Stimulated activated CD4-positive, alpha-beta T cell treated with anti-CD3 and anti-CD28 coated beads, Interleukin-15, amount 100 ng/mL, for 48 hours (primary cell): ENCODE measurements around the gene APOBEC3H.
"Not testable (repeated sequence)": the region's sequence is repeated elsewhere in the genome, so short reads cannot be mapped to it uniquely, and the experiment has no call there.

Experiments used
- DNase-seq, 2 donors: peaks; one replicate each; pipeline ENCODE4 v3.0.0-alpha.2; 2020; ENCODE audit warnings: low read depth in 2 of 2

APOBEC3H gene

DNA sequence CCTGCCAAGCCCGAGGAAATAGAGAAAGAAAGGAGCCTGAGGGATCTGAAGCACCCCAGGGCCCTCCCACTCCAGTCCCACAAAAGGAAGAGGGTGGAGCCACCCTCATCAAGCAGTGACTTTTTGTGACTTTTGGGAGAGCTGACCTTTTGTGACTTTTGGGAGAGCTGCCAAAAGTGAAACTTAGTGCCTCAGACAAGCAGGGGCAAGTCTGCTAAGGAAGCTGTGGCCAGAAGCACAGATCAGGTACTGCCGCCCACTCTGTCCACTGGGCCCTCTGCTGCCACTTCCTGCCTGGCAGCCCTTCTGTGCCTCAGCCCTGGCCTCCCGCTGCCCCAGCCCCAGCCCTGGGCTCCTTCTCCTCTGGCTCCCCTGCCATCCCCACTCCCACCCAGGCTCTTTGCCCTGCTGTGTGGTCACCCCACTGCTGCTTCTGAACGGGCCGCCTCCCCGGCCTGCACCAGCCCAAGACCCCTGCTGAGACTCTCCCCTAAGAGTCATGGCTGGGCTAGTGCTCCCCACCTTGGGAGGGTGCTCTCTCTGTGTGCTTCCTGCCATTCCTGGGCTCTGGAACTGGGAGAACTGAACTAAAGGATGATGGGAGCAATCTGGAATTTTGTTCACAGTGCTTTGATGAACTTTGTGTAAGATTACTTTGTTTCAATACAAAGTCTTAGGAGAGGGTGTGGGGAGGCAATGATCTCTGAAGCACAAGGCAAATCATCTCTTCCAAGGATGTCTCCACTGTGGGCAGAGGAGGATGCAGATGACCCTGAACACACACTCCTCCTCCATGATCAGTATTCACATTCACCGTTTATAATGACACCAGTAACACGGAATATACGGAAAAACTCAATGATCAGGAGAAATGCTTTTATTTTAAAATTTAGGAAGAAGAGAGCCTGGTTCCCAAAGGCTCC is at the start of gene APOBEC3H:
Gene APOBEC3H (plus strand): TSS at position 147 of the 923 bp plus-strand sequence. CDS start 3,035 bp downstream, outside the sequence.
- no peak for DNase-seq

DNA sequence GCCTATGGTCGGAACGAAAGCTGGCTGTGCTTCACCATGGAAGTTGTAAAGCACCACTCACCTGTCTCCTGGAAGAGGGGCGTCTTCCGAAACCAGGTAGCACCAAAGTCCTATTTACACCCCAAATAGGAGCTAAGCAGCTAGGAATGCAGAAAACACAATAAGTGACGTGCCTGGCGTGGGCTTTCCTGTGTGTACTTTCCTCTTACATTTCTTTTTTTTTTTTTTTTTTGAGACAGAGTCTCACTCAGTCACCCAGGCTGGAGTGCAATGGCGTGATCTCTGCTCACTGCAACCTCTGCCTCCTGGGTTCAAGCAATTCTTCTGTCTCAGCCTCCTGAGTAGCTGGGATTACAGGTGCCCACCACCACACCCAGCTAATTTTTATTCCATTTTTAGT is 47.6 kb upstream of the APOBEC3H start:
- DNase-seq, result not testable (repeated sequence)

GRCh38 chr22:39051844-39052495 is 45.1 kb upstream of the APOBEC3H start:
- DNase-seq, result not testable (repeated sequence)

DNA sequence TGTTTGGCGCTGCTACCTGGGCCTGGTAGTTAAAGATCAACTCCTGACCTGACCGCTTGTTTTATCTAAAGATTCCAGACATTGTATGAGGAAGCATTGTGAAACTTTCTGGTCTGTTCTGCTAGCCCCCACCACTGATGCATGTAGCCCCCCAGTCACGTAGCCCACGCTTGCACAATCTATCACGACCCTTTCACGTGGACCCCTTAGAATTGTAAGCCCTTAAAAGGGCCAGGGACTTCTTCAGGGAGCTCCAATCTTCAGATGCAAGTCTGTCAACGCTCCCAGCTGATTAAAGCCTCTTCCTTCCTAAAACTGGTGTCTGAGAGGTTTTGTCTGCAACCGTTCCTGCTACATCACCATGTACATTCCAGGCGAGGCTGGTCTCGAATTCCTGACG is 41.4 kb upstream of the APOBEC3H start:
- DNase-seq, result no peak

DNA sequence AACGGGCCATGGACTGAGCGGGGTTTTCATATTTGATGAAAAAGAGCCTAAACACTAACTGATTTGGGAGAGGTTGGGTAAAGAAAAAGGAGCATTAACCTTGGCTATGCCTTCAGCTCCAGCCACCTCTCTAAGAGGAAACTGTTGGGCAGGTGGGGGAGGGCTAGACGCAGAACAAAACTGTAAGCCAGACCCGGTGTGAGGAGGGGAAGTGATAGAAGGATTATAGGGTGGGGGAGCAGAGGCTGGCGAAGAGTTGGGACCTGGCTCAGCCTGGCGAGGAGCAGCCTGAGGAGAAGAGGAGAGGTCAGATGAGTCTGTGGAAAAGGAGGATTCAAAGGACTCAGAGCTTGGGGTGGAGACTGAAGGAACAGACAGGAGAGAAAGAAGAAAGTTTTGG is 35.8 kb upstream of the APOBEC3H start:
- DNase-seq, result not testable (repeated sequence)

DNA sequence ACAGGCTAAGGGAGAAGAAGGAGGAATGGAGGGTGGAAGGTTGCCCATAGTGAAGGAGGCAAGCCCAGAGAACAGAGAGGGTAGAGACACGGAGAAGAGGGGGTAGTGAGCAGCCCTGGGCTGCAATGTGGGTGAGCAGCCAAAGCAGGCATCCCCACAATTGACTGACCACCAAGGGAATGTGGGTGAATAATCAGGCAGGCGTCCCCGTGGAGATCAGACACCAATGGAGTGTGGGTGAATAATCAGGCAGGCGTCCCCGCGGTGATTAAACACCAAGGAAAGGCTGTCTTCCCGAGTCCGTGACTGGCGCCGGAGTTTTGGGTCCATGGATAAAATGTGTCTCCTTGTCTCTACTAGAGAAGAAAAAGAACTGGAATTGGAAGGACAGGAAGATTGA is 35.1 kb upstream of the APOBEC3H start:
- DNase-seq, result not testable (repeated sequence)

GRCh38 chr22:39063904-39064303 is 33.1 kb upstream of the APOBEC3H start:
- DNase-seq, result not testable (repeated sequence)

DNA sequence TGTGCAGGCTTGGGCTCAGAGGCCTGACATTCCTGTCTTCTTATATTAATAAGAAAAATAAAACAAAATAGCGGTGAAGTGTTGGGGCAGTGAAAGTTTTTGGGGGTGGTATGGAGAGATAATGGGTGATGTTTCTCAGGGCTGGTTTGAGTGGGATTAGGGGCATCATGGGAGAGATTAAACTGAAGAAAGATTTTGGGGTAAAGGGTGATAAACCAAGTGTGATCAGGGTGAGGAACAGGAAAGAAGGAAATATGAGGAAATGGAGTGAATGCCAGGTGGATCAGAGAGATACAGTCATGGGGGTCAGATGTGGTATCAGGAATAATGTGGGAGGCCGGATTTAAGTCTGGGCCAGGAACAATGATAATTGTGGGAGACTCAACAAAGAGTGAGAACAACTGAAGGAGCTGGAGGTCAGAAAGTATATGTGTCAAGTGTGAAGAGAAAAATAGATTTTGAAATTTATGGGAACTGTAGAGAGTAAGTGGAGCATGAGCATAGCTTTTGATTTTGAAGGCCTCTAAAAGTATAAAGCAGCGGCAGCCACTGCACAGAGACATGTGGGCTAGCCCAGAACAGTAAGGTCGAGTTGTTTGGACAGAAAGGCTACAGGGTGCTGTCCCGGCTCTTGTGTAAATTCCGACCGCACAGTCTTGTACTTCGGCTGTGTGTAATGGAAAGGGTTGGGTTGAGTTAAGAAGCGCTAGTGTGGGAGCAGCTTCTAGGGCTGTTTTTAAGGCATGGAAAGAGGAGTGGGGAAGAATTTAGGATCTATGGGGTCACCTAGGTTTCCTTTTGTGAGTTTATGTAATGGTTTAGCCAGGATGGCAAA is 30.4 kb upstream of the APOBEC3H start:
- DNase-seq, result not testable (repeated sequence)

GRCh38 chr22:39068033-39068785 is 28.8 kb upstream of the APOBEC3H start:
- DNase-seq, result no peak

DNA sequence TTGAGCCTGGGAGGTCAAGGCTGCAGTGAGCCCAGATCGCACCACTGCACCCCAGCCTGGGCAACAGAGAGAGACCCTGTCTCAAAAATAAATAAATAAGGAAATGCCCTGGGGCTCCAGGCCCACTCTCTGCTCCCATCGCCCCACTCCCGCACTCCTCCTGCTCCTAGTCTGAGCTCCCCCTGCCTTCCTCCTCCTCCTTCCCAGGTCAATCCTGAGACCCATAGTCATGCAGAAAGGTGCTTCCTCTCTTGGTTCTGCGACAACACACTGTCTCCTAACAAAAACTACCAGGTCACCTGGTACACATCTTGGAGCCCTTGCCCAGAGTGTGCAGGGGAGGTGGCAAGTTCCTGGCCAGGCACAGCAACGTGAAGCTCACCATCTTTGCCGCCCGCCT is 26.9 kb upstream of the APOBEC3H start:
- no peak for DNase-seq

- not testable (repeated sequence) for DNase-seq
Measured at GRCh38 chr22:39072581-39072981, 24.5 kb upstream of the APOBEC3H start.

- DNase-seq, result no peak
Measured at GRCh38 chr22:39073981-39074380, 23.1 kb upstream of the APOBEC3H start.

GRCh38 chr22:39076155-39077025 is 20.7 kb upstream of the APOBEC3H start:
- not testable (repeated sequence) for DNase-seq

DNA sequence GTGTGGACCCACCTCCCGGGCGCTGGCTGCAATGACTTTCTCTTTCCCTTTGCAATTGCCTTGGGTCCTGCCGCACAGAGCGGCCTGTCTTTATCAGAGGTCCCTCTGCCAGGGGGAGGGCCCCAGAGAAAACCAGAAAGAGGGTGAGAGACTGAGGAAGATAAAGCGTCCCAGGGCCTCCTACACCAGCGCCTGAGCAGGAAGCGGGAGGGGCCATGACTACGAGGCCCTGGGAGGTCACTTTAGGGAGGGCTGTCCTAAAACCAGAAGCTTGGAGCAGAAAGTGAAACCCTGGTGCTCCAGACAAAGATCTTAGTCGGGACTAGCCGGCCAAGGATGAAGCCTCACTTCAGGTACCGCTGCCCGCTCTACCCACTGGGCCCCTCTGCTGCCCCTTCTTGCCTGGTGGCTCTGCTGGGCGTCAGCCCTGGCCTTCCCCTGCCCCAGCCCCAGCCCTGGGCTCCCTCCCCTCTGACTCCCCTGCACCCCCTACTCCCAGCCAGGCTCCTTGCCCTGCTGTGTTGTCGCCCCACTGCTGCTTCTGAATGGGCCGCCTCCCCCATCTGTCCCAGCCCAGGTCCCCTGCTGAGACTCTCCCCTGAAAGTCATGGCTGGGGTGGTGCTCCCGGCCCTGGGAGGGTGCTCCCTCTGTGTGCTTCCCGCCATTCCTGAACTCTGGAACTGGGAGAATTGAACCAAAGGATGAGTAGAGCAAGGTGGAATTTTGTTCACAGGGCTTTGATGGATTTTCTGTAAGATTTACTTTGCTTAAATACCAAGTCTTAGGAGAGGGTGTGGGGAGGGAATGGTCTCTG is 19.8 kb upstream of the APOBEC3H start, which contains the start of gene APOBEC3G:
Gene APOBEC3G (plus strand): TSS at position 250 of the 815 bp plus-strand sequence. CDS start 87 bp downstream, at position 337.
- DNase-seq, result not testable (repeated sequence)

- not testable (repeated sequence) for DNase-seq
Measured at GRCh38 chr22:39077912-39078311, 19.1 kb upstream of the APOBEC3H start.

- no peak for DNase-seq
Measured at GRCh38 chr22:39078329-39078728, 18.7 kb upstream of the APOBEC3H start.

DNA sequence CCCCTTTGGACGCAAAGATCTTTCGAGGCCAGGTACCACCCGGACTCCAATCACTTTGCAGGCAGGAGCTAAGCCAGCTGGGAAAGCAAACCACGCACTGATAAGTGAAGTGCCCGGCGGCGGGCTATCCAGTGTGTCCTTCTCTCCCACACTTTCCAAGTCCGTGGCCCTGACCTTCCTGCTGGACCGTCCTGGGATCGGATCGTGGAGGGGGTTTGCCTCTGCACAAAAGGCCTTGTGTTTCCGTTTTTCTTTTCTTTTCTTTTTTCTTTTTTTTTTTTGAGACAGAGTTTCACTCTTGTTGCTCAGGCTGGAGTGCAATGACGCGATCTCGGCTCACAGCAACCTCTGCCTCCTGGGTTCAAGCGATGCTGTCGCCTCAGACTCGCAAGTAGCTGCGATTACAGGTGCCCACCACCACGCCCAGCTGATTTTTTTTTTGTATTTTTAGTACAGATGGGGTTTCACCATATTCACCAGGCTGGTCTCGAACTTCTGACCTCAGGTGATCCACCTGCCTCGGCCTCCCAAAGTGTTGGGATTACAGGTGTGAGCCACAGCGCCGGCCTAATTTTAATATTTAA is 17.9 kb upstream of the APOBEC3H start:
- DNase-seq, result not testable (repeated sequence)

DNA sequence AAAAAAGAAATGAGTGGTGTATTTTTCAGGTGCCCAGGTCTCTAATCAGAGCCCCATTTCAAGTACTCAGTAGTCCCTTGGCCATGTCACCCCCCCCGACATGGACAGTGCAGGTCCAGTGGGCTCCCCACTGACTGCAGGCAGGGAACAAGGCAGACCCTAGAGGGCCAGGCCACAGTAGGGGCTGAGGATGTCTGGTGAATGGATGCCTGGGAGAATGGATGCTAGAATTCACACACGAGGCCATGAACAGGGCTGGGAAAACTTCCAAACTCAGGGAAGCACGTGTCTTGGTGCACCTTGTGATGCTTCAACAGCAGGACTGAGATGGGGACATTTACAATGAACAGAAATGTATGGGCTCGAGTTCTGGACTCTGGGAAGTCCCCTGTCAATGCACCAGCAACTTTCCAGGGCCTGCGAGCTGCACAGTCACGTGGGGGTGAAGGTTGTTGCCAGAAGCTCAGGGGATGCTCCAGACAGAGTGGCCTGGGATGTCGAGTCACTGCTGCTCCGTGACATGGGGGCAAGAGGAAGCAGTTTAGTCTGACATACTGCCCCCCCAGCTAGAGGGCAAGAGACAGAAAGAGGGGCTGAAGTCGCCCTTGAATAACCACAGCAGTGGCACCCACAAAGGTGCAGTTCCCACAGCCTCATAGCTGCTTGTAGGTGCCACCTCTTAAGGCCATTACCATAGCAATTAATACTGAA is 16.8 kb upstream of the APOBEC3H start:
- DNase-seq, result no peak
